Raji (cell line): Measurements from ENCODE around the gene ZNF609.

ENCODE experiments used
- POLR2A ChIP-seq: IDR thresholded peaks from 2 replicates; pipeline ENCODE4 v1.6.1; 2011; ENCODE audit warnings: low read depth, low read length, control low read depth; ENCODE audit not compliant: insufficient read depth

The ZNF609 gene

DNA sequence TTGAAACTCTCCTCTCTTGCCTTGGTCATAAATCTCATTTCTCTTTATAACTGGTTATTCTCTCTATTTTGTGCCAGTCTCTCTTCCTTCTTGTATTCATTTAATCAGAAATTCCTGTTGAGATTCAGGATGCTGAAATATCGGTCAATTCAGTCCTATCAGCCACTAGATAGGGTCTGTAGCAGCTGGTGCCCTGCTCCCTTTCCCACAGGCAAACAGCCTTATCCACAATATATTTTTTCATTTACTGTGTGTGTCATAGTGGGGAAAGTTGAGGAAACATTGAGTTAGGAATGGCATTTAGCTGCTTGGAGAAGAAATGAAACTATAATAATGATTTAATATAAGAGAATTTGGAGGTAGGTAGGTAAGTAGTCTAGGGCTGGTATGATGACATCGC lies 168.7 kb downstream of the ZNF609 start:
- no peak for TF ChIP-seq POLR2A

GRCh38 chr15:64630396-64631107 lies 170.2 kb downstream of the ZNF609 start:
- TF ChIP-seq POLR2A = no peak

- TF ChIP-seq POLR2A = no peak
Observed at GRCh38 chr15:64633332-64633731, 173.0 kb downstream of the ZNF609 start.

- no peak for TF ChIP-seq POLR2A
Observed at GRCh38 chr15:64634027-64634426, 173.6 kb downstream of the ZNF609 start.

- peak; percentile 27; the same call in 1 of the 2 replicates for TF ChIP-seq POLR2A
Observed at GRCh38 chr15:64634576-64635498, 174.5 kb downstream of the ZNF609 start.

DNA sequence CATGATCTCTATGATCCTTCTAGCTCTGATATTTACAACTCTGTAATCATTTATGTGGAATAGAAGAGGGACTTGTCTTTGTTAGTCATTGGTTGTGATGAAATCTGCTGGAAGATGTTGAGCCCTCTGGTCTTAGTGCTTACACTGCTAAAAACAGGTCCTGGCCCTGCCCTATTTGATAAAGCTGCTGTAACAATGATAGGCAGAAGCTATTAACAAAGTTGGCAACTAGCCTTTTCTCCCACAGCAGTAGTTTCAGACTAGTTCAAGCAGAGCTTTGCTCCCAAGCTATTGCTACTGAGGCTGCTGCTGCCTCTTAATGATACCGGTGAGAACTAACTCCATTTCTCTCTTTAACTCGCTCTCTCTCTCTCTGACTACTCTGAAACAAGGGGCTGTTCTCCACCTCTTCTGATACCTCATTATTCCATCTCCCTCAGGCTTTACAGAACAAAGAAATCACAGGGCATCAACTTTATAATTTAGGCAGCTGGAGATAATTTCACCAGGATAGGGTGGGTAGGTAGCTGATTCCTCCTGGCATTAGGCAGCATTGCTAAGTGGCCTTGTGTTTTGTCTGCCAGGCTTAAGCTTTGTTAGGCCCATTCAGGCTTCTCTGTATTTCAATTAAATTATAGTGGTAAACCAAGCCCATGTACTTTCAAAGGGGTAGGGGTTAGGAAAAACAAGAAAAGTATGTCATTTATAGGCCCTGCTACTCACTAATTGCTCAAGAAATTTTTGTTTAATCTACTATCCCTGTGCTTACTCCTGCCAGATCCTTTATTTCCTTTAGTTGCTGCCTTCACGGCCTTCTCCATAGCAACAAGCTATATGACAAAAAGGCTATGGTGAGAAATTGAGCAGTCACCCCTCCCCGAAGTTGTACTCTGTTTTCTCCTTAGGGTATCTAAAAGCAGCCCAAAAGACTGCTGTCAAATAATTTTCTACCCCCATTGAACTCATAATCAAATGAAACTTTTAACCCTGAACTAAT lies 175.4 kb downstream of the ZNF609 start:
- TF ChIP-seq POLR2A = no peak

- no peak for TF ChIP-seq POLR2A
Observed at GRCh38 chr15:64636556-64636955, 176.2 kb downstream of the ZNF609 start.

- no peak for TF ChIP-seq POLR2A
Observed at GRCh38 chr15:64637412-64637811, 177.0 kb downstream of the ZNF609 start.

- TF ChIP-seq POLR2A = no peak
Observed at GRCh38 chr15:64640146-64640871, 179.9 kb downstream of the ZNF609 start.

- no peak for TF ChIP-seq POLR2A
Observed at GRCh38 chr15:64642875-64643274, 182.5 kb downstream of the ZNF609 start.

DNA sequence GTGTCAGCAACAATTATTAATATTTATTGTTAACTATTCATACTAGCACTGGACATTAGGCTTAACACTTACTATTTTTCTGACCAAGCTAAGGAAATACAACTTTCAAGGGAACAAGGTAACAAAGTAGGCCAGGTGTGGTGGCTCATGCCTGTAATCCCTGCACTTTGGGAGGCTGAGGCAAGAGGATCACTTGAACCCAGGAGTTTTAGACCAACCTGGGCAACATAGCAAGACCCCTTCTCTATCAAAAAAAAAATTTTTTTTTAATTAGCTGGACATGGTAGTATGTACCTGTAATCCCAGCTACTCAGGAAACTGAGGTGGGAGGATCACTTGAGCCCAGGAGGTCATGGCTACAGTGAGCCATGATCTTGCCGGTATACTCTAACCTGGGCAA lies 183.3 kb downstream of the ZNF609 start:
- no peak for TF ChIP-seq POLR2A

GRCh38 chr15:64645995-64646394 lies 185.6 kb downstream of the ZNF609 start:
- TF ChIP-seq POLR2A = no peak

- TF ChIP-seq POLR2A = no peak
Observed at GRCh38 chr15:64647367-64647766, 187.0 kb downstream of the ZNF609 start.

- TF ChIP-seq POLR2A = no peak
Observed at GRCh38 chr15:64650552-64650951, 190.2 kb downstream of the ZNF609 start.

DNA sequence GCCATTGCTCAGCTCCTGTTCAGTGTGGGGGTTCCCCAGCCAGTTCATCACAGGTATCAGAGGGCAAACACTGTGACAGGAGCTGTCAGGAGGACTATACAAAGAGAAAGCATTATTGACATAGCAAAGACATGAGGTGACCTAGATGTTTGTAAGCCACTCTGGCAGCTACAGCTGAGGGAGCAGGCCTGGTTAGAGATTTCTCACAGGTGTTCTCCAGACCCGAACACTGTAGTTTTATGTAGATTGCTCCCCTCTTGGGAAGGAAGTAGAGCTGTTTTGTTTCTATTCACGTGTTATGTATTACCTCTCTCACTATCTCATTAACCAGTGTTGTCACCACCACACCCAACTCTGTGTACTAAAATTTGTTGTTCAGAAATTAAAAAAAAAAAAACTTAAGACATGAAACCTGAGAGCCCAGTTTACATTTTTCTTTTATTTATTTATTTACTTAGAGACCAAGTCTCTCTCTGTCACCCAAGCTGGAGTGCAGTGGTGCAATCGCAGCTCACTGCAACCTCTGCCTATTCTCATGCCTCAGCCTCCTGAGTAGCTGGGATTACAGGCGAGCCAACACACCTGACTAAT lies 191.3 kb downstream of the ZNF609 start:
- no peak for TF ChIP-seq POLR2A

GRCh38 chr15:64653757-64654156 lies 193.4 kb downstream of the ZNF609 start:
- no peak for TF ChIP-seq POLR2A
